Endothelial cell of umbilical vein (primary cell): ENCODE results near the gene IL36RN.

Source experiments
- EZH2 ChIP-seq: IDR thresholded peaks from 2 replicates; pipeline ENCODE4 v1.6.1; 2012; ENCODE audit warnings: borderline replicate concordance, low read depth, mild to moderate bottlenecking, moderate library complexity, low read length, inconsistent platforms; ENCODE audit not compliant: severe bottlenecking
- FOS ChIP-seq: IDR thresholded peaks from 2 replicates; pipeline ENCODE4 v1.6.1; 2011; ENCODE audit warnings: mild to moderate bottlenecking, low read length, moderate library complexity, borderline replicate concordance; ENCODE audit not compliant: insufficient read depth
- GATA2 ChIP-seq: IDR thresholded peaks from 2 replicates; pipeline ENCODE4 v1.7.0; 2011; ENCODE audit warnings: low read depth, mild to moderate bottlenecking, moderate library complexity, mixed read lengths, low read length; ENCODE audit not compliant: insufficient read length, insufficient read depth
- JUN ChIP-seq: IDR thresholded peaks from 2 replicates; pipeline ENCODE4 v1.6.1; 2011; ENCODE audit warnings: borderline replicate concordance, low read depth; ENCODE audit not compliant: insufficient read length, insufficient read depth
- MAX ChIP-seq: IDR thresholded peaks from 2 replicates; pipeline ENCODE4 v1.6.1; 2011; ENCODE audit not compliant: insufficient read depth, insufficient read length
- MYC ChIP-seq: IDR thresholded peaks from one replicate; pipeline ENCODE4 v1.6.1; 2011; ENCODE audit warnings: mild to moderate bottlenecking, low read depth, low read length
- POLR2A ChIP-seq: IDR thresholded peaks from 2 replicates; pipeline ENCODE4 v1.6.1; 2012; ENCODE audit warnings: low read depth, mild to moderate bottlenecking, control low read depth, low read length
- POLR2AphosphoS5 ChIP-seq: IDR thresholded peaks from 2 replicates; pipeline ENCODE4 v1.6.1; 2012; ENCODE audit warnings: low read depth, mild to moderate bottlenecking, control low read depth, low read length, moderate library complexity; ENCODE audit not compliant: insufficient read depth
- TF ChIP-seq, protein P1 (sequence below), 2 donors: IDR thresholded peaks; 1 replicate in 1 of 2; 2 replicates in 1 of 2; pipeline ENCODE4 v1.5.1; 2011; ENCODE audit warnings: low read length in 2 of 2, mild to moderate bottlenecking in 2 of 2, moderate library complexity in 2 of 2, control low read depth in 1 of 2, inconsistent platforms in 1 of 2, low read depth in 1 of 2; ENCODE audit not compliant: insufficient read depth in 1 of 2; ENCODE audit errors: extremely low read depth in 1 of 2

- TF ChIP-seq, protein P1, sequence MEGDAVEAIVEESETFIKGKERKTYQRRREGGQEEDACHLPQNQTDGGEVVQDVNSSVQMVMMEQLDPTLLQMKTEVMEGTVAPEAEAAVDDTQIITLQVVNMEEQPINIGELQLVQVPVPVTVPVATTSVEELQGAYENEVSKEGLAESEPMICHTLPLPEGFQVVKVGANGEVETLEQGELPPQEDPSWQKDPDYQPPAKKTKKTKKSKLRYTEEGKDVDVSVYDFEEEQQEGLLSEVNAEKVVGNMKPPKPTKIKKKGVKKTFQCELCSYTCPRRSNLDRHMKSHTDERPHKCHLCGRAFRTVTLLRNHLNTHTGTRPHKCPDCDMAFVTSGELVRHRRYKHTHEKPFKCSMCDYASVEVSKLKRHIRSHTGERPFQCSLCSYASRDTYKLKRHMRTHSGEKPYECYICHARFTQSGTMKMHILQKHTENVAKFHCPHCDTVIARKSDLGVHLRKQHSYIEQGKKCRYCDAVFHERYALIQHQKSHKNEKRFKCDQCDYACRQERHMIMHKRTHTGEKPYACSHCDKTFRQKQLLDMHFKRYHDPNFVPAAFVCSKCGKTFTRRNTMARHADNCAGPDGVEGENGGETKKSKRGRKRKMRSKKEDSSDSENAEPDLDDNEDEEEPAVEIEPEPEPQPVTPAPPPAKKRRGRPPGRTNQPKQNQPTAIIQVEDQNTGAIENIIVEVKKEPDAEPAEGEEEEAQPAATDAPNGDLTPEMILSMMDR (IDR thresholded peaks at IDR 0.05; ENCODE audit: extremely low read depth in 1 of 2, insufficient read depth in 1 of 2, low read depth in 1 of 2, low read length in 2 of 2): no peak
- TF ChIP-seq MAX: no peak
- no peak for TF ChIP-seq POLR2A
- TF ChIP-seq JUN: no peak
- no peak for TF ChIP-seq POLR2AphosphoS5
- no peak for TF ChIP-seq GATA2
- TF ChIP-seq EZH2: no peak
- TF ChIP-seq MYC: no peak
- no peak for TF ChIP-seq FOS
These were observed 2.2 kb downstream of the IL36RN start for GRCh38 chr2:113061241-113061640.
